ENCODE results near the gene DLK2. TPM values are rescaled to one million over a fixed set of nuclear protein-coding genes. Genes with fewer than 3 reads are reported as not detected.

Gene DLK2
- total RNA-seq, 1 experiment from 2014 or later: 0.59 TPM

GRCh38 chr6:43452896-43453295, 2.5 kb downstream of the DLK2 start:
- Mint-ChIP-seq H3K4me1 (ENCODE audit: low read depth, unreplicated experiment) (peaks cover 17% of the 10 kb centered on the region), H3K4me3 (ENCODE audit: low read depth, unreplicated experiment) (no peak overlapping the region), H3K36me3 (ENCODE audit: insufficient read depth, unreplicated experiment) (peaks cover 56% of the 10 kb centered on the region), H3K27me3 (ENCODE audit: unreplicated experiment) (peaks cover 35% of the 10 kb centered on the region), H3K9me3 (ENCODE audit: low read depth, unreplicated experiment) (no peaks in the 10 kb centered on the region), H3K27ac (ENCODE audit: unreplicated experiment) (no peak overlapping the region)
- BruUV-seq (replicated peaks): no TSS peak
- DNase-seq: no peak
- TF ChIP-seq CTCF (IDR thresholded peaks at IDR 0.05; ENCODE audit: unreplicated experiment): no peak
- CTCF ChIA-PET: no interaction called here
- intact Hi-C loops (cut with micrococcal nuclease; ENCODE audit: unreplicated experiment): no loop called here

DNA sequence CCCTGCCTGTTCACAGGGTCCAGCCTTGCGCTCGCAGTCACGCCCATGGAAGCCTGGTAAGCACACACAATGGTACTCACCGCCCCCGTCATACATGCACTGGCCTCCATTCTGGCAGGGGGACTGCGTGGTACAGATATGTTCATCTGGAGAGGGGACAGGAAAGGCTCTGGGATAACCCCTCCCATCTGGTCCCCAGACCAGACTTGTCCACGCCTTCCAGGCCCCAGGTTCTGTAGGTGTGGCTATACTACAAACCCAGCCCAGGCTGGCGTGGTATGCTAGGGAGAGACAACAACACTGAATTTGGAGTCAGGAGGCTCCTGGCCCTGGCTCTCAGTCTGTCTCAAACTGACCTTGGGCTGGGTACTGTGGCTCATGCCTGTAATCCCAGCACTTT, 3.4 kb downstream of the DLK2 start:
- Mint-ChIP-seq H3K36me3 (ENCODE audit: insufficient read depth, unreplicated experiment) (peaks cover 54% of the 10 kb centered on the region), H3K9me3 (ENCODE audit: low read depth, unreplicated experiment) (no peaks in the 10 kb centered on the region), H3K27ac (ENCODE audit: unreplicated experiment) (no peak overlapping the region), H3K27me3 (ENCODE audit: unreplicated experiment) (peaks cover 29% of the 10 kb centered on the region), H3K4me3 (ENCODE audit: low read depth, unreplicated experiment) (no peak overlapping the region), H3K4me1 (ENCODE audit: low read depth, unreplicated experiment) (peaks cover 14% of the 10 kb centered on the region)
- CTCF ChIA-PET: no interaction called here
- DNase-seq: no peak
- intact Hi-C loops (cut with micrococcal nuclease; ENCODE audit: unreplicated experiment): no loop called here
- no TSS peak for BruUV-seq (replicated peaks)
- TF ChIP-seq CTCF (IDR thresholded peaks at IDR 0.05; ENCODE audit: unreplicated experiment): no peak

GRCh38 chr6:43451348-43451747, 4.0 kb downstream of the DLK2 start:
- Mint-ChIP-seq H3K27me3 (ENCODE audit: unreplicated experiment) (peaks cover 23% of the 10 kb centered on the region), H3K36me3 (ENCODE audit: insufficient read depth, unreplicated experiment) (peaks cover 48% of the 10 kb centered on the region), H3K9me3 (ENCODE audit: low read depth, unreplicated experiment) (no peaks in the 10 kb centered on the region), H3K27ac (ENCODE audit: unreplicated experiment) (no peak overlapping the region), H3K4me3 (ENCODE audit: low read depth, unreplicated experiment) (no peak overlapping the region), H3K4me1 (ENCODE audit: low read depth, unreplicated experiment) (peaks cover 9% of the 10 kb centered on the region)
- no peak for DNase-seq
- intact Hi-C loops (cut with micrococcal nuclease; ENCODE audit: unreplicated experiment): no loop called here
- CTCF ChIA-PET: interaction anchor here (0.6 kb wide), 1 partner anchor 24 kb away, joined by 4 read pairs; the partner anchor contains the start of gene ABCC10
- TF ChIP-seq CTCF (IDR thresholded peaks at IDR 0.05; ENCODE audit: unreplicated experiment): no peak
- no TSS peak for BruUV-seq (replicated peaks)

GRCh38 chr6:43450699-43451131, 4.6 kb downstream of the DLK2 start:
- CTCF ChIA-PET: interaction anchor here (0.6 to 1.2 kb wide), 2 partner anchors 23 to 56 kb away, joined by 3 to 4 read pairs; partner anchors contain the start of gene ABCC10
- H3K27me3 Mint-ChIP-seq (ENCODE audit: unreplicated experiment): peaks cover 17% of the 10 kb centered on the region
- H3K4me1 Mint-ChIP-seq (ENCODE audit: low read depth, unreplicated experiment): peaks cover 4% of the 10 kb centered on the region
- no TSS peak for BruUV-seq (replicated peaks)
- no peak overlapping the region for H3K4me3 Mint-ChIP-seq (ENCODE audit: low read depth, unreplicated experiment)
- no peaks in the 10 kb centered on the region for H3K9me3 Mint-ChIP-seq (ENCODE audit: low read depth, unreplicated experiment)
- DNase-seq: no peak
- TF ChIP-seq CTCF (IDR thresholded peaks at IDR 0.05; ENCODE audit: unreplicated experiment): no peak
- no peak overlapping the region for H3K27ac Mint-ChIP-seq (ENCODE audit: unreplicated experiment)
- peaks cover 44% of the 10 kb centered on the region for H3K36me3 Mint-ChIP-seq (ENCODE audit: insufficient read depth, unreplicated experiment)
- intact Hi-C loops (cut with micrococcal nuclease; ENCODE audit: unreplicated experiment): no loop called here
